ENCODE measurements around the gene MRPS18A.

DNA sequence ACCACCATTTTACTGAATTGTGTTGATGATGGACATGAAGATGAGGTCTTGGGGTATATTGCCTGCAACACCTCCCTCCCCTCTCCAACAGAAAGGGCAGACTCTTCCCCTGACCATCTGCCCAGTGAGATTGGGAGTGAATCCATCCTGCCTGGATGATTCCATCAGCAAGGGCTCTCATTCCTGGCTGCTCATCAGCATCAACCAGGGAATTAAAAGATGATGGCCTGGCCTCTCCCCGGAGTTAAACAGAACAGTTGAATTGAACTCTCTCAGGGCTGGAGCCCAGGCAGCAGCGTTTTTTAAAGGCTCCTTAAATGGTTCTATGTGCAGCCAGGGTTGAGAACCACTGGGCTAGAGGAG lies 14.6 kb upstream of the MRPS18A start:
- no peak for TF ChIP-seq POLR2AphosphoS5 (IDR thresholded peaks at IDR 0.05)
- TF ChIP-seq, protein P1, sequence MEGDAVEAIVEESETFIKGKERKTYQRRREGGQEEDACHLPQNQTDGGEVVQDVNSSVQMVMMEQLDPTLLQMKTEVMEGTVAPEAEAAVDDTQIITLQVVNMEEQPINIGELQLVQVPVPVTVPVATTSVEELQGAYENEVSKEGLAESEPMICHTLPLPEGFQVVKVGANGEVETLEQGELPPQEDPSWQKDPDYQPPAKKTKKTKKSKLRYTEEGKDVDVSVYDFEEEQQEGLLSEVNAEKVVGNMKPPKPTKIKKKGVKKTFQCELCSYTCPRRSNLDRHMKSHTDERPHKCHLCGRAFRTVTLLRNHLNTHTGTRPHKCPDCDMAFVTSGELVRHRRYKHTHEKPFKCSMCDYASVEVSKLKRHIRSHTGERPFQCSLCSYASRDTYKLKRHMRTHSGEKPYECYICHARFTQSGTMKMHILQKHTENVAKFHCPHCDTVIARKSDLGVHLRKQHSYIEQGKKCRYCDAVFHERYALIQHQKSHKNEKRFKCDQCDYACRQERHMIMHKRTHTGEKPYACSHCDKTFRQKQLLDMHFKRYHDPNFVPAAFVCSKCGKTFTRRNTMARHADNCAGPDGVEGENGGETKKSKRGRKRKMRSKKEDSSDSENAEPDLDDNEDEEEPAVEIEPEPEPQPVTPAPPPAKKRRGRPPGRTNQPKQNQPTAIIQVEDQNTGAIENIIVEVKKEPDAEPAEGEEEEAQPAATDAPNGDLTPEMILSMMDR (IDR thresholded peaks at IDR 0.05): no peak
